GM23338 (cell line): Measurements from ENCODE around the gene LRRC27. TPM values are rescaled to one million over a fixed set of nuclear protein-coding genes. Genes with fewer than 3 reads are reported as not detected.
A peak's percentile ranks its signal among the peaks of the same experiment; 100 is the strongest.

Source experiments
- ATAC-seq: fragments of 200-7000 bp; cut with Tn5 transposase; 3 replicates; pipeline ENCODE4 v1.9.1; 2020
- DNase-seq: peaks from one replicate; pipeline ENCODE4 v3.0.0-alpha.2; 2015; ENCODE audit warnings: low spot score
- H2AFZ ChIP-seq: fragments of 200-600 bp; sonication (generic); 2 replicates; pipeline ENCODE4 v1.8.0; 2016; ENCODE audit warnings: antibody characterized with exemption, mild to moderate bottlenecking, moderate library complexity
- H3F3A ChIP-seq: fragments of 200-600 bp; sonication (generic); replicated peaks from 2 replicates; pipeline ENCODE4 v1.8.0; 2017; ENCODE audit warnings: antibody characterized with exemption, mixed run types, low read depth
- H3K27ac ChIP-seq: fragments of 200-600 bp; sonication (generic); 2 replicates; pipeline ENCODE4 v1.6.1; 2016; ENCODE audit warnings: low read depth
- H3K27me3 ChIP-seq: fragments of 200-600 bp; sonication (generic); 2 replicates; pipeline ENCODE4 v1.8.0; 2016; ENCODE audit warnings: mild to moderate bottlenecking, mixed run types, moderate library complexity; ENCODE audit not compliant: insufficient read depth
- H3K36me3 ChIP-seq: fragments of 200-600 bp; sonication (generic); 2 replicates; pipeline ENCODE4 v1.8.0; 2016; ENCODE audit warnings: mild to moderate bottlenecking; ENCODE audit not compliant: insufficient read depth
- H3K4me1 ChIP-seq: fragments of 200-600 bp; sonication (generic); 2 replicates; pipeline ENCODE4 v1.8.0; 2016; ENCODE audit warnings: mild to moderate bottlenecking, moderate library complexity; ENCODE audit not compliant: insufficient read depth
- H3K4me2 ChIP-seq: fragments of 200-600 bp; sonication (generic); 2 replicates; pipeline ENCODE4 v1.7.1; 2017; ENCODE audit warnings: mixed run types
- H3K4me3 ChIP-seq: fragments of 200-600 bp; sonication (generic); 2 replicates; pipeline ENCODE4 v1.6.1; 2016; ENCODE audit warnings: mixed run types
- H3K79me2 ChIP-seq: fragments of 200-600 bp; sonication (generic); replicated peaks from 2 replicates; pipeline ENCODE4 v1.8.0; 2017; ENCODE audit warnings: mild to moderate bottlenecking; ENCODE audit not compliant: insufficient read depth
- H3K9me2 ChIP-seq: fragments of 200-600 bp; sonication (generic); 2 replicates; pipeline ENCODE4 v1.8.0; 2017; ENCODE audit not compliant: insufficient read depth
- H4K20me1 ChIP-seq: fragments of 200-600 bp; sonication (generic); replicated peaks from 2 replicates; pipeline ENCODE4 v1.8.0; 2017; ENCODE audit warnings: mild to moderate bottlenecking; ENCODE audit not compliant: insufficient read depth
- H3K27ac Mint-ChIP-seq: 2 replicates; pipeline ENCODE4 v1.8.0; 2020; ENCODE audit warnings: inconsistent platforms, mild to moderate bottlenecking, moderate library complexity, mixed read lengths
- H3K27me3 Mint-ChIP-seq: 3 replicates; pipeline ENCODE4 v1.8.0; 2022; ENCODE audit warnings: low read depth, mild to moderate bottlenecking, moderate library complexity, mixed read lengths, inconsistent platforms; ENCODE audit not compliant: insufficient read depth, poor library complexity
- H3K36me3 Mint-ChIP-seq: 3 replicates; pipeline ENCODE4 v1.8.0; 2021; ENCODE audit warnings: low read depth, mild to moderate bottlenecking, inconsistent platforms, moderate library complexity, mixed read lengths
- H3K4me1 Mint-ChIP-seq: 3 replicates; pipeline ENCODE4 v1.8.0; 2020; ENCODE audit warnings: mild to moderate bottlenecking, inconsistent platforms, mixed read lengths
- H3K4me3 Mint-ChIP-seq: 3 replicates; pipeline ENCODE4 v1.8.0; 2021; ENCODE audit warnings: moderate library complexity, mild to moderate bottlenecking, inconsistent platforms, mixed read lengths
- H3K9me3 Mint-ChIP-seq: 3 replicates; pipeline ENCODE4 v1.8.0; 2020; ENCODE audit warnings: moderate library complexity, mild to moderate bottlenecking, inconsistent platforms, mixed read lengths
- JUNB ChIP-seq: IDR thresholded peaks from one replicate; pipeline ENCODE4 v1.6.1; 2016; ENCODE audit warnings: antibody characterized with exemption; ENCODE audit not compliant: unreplicated experiment
- NANOG ChIP-seq: IDR thresholded peaks from 2 replicates; pipeline ENCODE4 v1.6.1; 2016; ENCODE audit warnings: antibody characterized with exemption, borderline replicate concordance
- POLR2AphosphoS5 ChIP-seq: IDR thresholded peaks from 2 replicates; pipeline ENCODE4 v1.6.1; 2016; ENCODE audit warnings: antibody characterized with exemption, low read depth
- ZNF114 ChIP-seq: fragments of 250-450 bp; sonication (Bioruptor Pico); IDR thresholded peaks from 2 replicates; pipeline ENCODE4 v1.5.0; 2020; ENCODE audit warnings: mild to moderate bottlenecking, moderate library complexity
- polyA plus RNA-seq: library from polyadenylated mRNA; unstranded; fragments of >200 nt; fragmentation: Nextera tagmentation; extraction: Ambion mirVana; gene quantifications from 2 replicates; pipeline ENCODE4 v1.2.1, GENCODE V29; 2016
- total RNA-seq: library from RNA; depleted of rRNA; stranded (reverse); fragments of >200 nt; shearing (Covaris generic); gene quantifications from 2 replicates; pipeline ENCODE4 v1.2.3, GENCODE V29; 2014
- TF ChIP-seq, protein P1 (sequence below): fragments of 250-450 bp; sonication (Bioruptor Pico); IDR thresholded peaks from 2 replicates; pipeline ENCODE4 v1.5.0; 2020; ENCODE audit warnings: mild to moderate bottlenecking, moderate library complexity
- TF ChIP-seq, protein P2 (sequence below), 2 experiments: fragments of 200-600 bp in 1 of 2; sonication (generic) in 1 of 2; conservative IDR thresholded peaks; 2 replicates each; pipeline versions ENCODE4 v1.5.1 to v1.6.1; 2016 to 2017; ENCODE audit warnings: antibody characterized with exemption in 2 of 2, low read depth in 2 of 2, mild to moderate bottlenecking in 2 of 2, moderate library complexity in 1 of 2

Gene LRRC27
- total and polyA plus RNA-seq, 2 experiments from 2014 or later, result 2.9 to 3.5 TPM

DNA sequence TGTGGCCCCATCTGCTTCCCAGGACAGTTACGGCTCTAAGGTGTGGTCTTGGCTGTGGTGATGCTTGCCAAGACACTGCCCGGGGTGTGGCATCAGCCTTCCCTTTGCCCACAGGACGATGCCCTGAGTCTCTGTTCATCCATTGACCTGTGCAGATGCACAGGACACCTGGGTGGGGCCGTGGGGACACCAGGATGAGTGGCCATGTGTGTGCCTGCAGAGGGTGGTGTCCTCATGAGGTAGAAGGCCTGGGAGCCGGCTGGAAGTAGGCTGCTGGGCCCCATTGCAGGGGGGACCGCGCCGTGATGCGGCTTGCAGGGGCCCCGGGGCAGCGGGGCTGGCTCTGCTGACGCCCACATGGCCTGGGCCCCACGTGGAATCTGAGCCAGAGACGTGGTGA lies 42.6 kb downstream of the LRRC27 start (continued):
- TF ChIP-seq, protein P1, sequence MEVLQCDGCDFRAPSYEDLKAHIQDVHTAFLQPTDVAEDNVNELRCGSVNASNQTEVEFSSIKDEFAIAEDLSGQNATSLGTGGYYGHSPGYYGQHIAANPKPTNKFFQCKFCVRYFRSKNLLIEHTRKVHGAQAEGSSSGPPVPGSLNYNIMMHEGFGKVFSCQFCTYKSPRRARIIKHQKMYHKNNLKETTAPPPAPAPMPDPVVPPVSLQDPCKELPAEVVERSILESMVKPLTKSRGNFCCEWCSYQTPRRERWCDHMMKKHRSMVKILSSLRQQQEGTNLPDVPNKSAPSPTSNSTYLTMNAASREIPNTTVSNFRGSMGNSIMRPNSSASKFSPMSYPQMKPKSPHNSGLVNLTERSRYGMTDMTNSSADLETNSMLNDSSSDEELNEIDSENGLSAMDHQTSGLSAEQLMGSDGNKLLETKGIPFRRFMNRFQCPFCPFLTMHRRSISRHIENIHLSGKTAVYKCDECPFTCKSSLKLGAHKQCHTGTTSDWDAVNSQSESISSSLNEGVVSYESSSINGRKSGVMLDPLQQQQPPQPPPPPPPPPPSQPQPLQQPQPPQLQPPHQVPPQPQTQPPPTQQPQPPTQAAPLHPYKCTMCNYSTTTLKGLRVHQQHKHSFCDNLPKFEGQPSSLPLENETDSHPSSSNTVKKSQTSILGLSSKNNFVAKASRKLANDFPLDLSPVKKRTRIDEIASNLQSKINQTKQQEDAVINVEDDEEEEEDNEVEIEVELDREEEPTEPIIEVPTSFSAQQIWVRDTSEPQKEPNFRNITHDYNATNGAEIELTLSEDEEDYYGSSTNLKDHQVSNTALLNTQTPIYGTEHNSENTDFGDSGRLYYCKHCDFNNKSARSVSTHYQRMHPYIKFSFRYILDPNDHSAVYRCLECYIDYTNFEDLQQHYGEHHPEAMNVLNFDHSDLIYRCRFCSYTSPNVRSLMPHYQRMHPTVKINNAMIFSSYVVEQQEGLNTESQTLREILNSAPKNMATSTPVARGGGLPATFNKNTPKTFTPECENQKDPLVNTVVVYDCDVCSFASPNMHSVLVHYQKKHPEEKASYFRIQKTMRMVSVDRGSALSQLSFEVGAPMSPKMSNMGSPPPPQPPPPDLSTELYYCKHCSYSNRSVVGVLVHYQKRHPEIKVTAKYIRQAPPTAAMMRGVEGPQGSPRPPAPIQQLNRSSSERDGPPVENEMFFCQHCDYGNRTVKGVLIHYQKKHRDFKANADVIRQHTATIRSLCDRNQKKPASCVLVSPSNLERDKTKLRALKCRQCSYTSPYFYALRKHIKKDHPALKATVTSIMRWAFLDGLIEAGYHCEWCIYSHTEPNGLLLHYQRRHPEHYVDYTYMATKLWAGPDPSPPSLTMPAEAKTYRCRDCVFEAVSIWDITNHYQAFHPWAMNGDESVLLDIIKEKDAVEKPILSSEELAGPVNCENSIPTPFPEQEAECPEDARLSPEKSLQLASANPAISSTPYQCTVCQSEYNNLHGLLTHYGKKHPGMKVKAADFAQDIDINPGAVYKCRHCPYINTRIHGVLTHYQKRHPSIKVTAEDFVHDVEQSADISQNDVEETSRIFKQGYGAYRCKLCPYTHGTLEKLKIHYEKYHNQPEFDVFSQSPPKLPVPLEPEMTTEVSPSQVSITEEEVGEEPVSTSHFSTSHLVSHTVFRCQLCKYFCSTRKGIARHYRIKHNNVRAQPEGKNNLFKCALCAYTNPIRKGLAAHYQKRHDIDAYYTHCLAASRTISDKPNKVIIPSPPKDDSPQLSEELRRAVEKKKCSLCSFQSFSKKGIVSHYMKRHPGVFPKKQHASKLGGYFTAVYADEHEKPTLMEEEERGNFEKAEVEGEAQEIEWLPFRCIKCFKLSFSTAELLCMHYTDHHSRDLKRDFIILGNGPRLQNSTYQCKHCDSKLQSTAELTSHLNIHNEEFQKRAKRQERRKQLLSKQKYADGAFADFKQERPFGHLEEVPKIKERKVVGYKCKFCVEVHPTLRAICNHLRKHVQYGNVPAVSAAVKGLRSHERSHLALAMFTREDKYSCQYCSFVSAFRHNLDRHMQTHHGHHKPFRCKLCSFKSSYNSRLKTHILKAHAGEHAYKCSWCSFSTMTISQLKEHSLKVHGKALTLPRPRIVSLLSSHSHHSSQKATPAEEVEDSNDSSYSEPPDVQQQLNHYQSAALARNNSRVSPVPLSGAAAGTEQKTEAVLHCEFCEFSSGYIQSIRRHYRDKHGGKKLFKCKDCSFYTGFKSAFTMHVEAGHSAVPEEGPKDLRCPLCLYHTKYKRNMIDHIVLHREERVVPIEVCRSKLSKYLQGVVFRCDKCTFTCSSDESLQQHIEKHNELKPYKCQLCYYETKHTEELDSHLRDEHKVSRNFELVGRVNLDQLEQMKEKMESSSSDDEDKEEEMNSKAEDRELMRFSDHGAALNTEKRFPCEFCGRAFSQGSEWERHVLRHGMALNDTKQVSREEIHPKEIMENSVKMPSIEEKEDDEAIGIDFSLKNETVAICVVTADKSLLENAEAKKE, result no peak
- TF ChIP-seq, protein P2, sequence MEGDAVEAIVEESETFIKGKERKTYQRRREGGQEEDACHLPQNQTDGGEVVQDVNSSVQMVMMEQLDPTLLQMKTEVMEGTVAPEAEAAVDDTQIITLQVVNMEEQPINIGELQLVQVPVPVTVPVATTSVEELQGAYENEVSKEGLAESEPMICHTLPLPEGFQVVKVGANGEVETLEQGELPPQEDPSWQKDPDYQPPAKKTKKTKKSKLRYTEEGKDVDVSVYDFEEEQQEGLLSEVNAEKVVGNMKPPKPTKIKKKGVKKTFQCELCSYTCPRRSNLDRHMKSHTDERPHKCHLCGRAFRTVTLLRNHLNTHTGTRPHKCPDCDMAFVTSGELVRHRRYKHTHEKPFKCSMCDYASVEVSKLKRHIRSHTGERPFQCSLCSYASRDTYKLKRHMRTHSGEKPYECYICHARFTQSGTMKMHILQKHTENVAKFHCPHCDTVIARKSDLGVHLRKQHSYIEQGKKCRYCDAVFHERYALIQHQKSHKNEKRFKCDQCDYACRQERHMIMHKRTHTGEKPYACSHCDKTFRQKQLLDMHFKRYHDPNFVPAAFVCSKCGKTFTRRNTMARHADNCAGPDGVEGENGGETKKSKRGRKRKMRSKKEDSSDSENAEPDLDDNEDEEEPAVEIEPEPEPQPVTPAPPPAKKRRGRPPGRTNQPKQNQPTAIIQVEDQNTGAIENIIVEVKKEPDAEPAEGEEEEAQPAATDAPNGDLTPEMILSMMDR (conservative IDR thresholded peaks at IDR 0.05; ENCODE audit: low read depth in 2 of 2), result no peak
- no peak for TF ChIP-seq ZNF114 (CRISPR knock-in tag)

DNA sequence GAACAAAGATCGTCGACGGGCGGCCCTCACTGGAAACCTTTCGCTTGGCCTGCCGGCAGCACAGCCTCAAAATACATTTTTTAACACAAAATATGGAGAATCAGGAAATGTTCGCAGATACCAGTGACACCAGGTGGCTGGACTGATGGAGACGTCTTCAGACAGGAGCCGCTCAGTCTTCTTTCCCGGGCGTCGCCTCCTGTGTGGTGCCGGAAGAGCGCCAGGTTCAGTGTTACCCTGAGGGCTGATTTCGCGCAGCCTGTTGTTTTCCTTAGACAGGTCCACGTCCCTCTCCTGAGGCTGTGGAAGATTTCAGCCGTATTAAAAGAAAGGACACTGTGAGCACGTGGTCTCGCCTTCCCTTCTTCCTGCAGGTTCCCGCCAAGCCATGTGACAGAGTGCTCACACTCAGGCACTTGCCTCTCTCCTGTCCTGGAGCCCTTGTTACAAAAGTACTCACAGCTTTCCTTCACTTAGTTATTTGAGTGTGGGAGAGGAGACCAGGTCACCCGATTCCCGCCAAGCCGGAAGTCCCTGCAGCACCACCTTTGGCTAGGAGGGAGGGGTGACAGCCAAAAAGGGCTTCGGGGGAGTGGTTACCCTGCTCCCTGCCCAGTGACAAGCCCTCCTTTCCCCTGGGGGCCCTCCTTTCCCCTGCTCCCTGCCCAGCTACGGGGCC lies 43.3 kb downstream of the LRRC27 start:
- Histone ChIP-seq H2AFZ (peak overlapping the region; percentile 76), H3K79me2 (no peaks in the 10 kb centered on the region), H3K4me1 (no peaks in the 10 kb centered on the region), H3K4me2 (no peak overlapping the region), H3F3A (no peaks in the 10 kb centered on the region), H4K20me1 (no peaks in the 10 kb centered on the region), H3K27ac (no peak overlapping the region), H3K4me3 (no peak overlapping the region), H3K9me2 (no peaks in the 10 kb centered on the region), H3K27me3 (no peaks in the 10 kb centered on the region), H3K36me3 (no peaks in the 10 kb centered on the region)
- ATAC-seq (peak; percentile 78), DNase-seq (peak; percentile 47)
- Mint-ChIP-seq H3K4me3 (no peak overlapping the region), H3K36me3 (peaks cover 3% of the 10 kb centered on the region; the same call in 2 of the 3 replicates), H3K9me3 (no peaks in the 10 kb centered on the region), H3K4me1 (peaks cover 13% of the 10 kb centered on the region), H3K27me3 (peaks cover 3% of the 10 kb centered on the region), H3K27ac (no peak overlapping the region)
- TF ChIP-seq JUNB (no peak), NANOG (no peak), POLR2AphosphoS5 (no peak)
- TF ChIP-seq, protein P1, result no peak
